Neuronal stem cell (in vitro differentiated cells): ENCODE measurements around the gene CEMIP.
A peak's percentile ranks its signal among the peaks of the same experiment; 100 is the strongest.

Experiments
- DNase-seq: peaks from one replicate; pipeline ENCODE4 v3.0.0-alpha.2; 2013; ENCODE audit warnings: low spot score
- H2AFZ ChIP-seq: one replicate; pipeline ENCODE4 v1.6.1; 2013; ENCODE audit warnings: mild to moderate bottlenecking, low read length, inconsistent platforms
- H2AK5ac ChIP-seq: 2 replicates; pipeline ENCODE4 v1.6.1; 2013; ENCODE audit warnings: low read depth, mild to moderate bottlenecking, inconsistent platforms, low read length, moderate library complexity, mixed read lengths
- H2BK120ac ChIP-seq: 2 replicates; pipeline ENCODE4 v1.6.1; 2013; ENCODE audit warnings: low read depth, mild to moderate bottlenecking, inconsistent platforms, low read length, moderate library complexity, mixed read lengths
- H2BK12ac ChIP-seq: one replicate; pipeline ENCODE4 v1.6.1; 2013; ENCODE audit warnings: low read length, inconsistent platforms
- H2BK15ac ChIP-seq: 2 replicates; pipeline ENCODE4 v1.6.1; 2013; ENCODE audit warnings: mild to moderate bottlenecking, low read length, inconsistent platforms, mixed read lengths
- H2BK5ac ChIP-seq: one replicate; pipeline ENCODE4 v1.6.1; 2013; ENCODE audit warnings: inconsistent platforms, mild to moderate bottlenecking, low read length, moderate library complexity
- H3K14ac ChIP-seq: one replicate; pipeline ENCODE4 v1.6.1; 2013; ENCODE audit warnings: low read length, inconsistent platforms
- H3K18ac ChIP-seq: 2 replicates; pipeline ENCODE4 v1.6.1; 2013; ENCODE audit warnings: low read length, inconsistent platforms
- H3K23ac ChIP-seq: 2 replicates; pipeline ENCODE4 v1.6.1; 2013; ENCODE audit warnings: low read depth, mild to moderate bottlenecking, mixed read lengths, low read length, inconsistent platforms; ENCODE audit not compliant: poor library complexity
- H3K27ac ChIP-seq: replicated peaks from 3 replicates; pipeline ENCODE4 v1.5.1; 2013; ENCODE audit warnings: low read length, inconsistent platforms
- H3K27me3 ChIP-seq, 3 experiments: 2 replicates each; pipeline ENCODE4 v1.6.1; 2013; ENCODE audit warnings: low read length in 3 of 3, mild to moderate bottlenecking in 2 of 3, inconsistent platforms in 1 of 3, low read depth in 1 of 3, mixed read lengths in 1 of 3, moderate library complexity in 1 of 3; ENCODE audit not compliant: control insufficient read depth in 3 of 3, insufficient read depth in 3 of 3
- H3K36me3 ChIP-seq, 2 donors: replicated peaks in 1 of 2; 2 replicates each; pipeline ENCODE4 v1.6.1; 2013; ENCODE audit warnings: low read length in 2 of 2; ENCODE audit not compliant: control insufficient read depth in 2 of 2, insufficient read depth in 2 of 2
- H3K4ac ChIP-seq: 2 replicates; pipeline ENCODE4 v1.6.1; 2013; ENCODE audit warnings: inconsistent platforms, mild to moderate bottlenecking, low read length, moderate library complexity
- H3K4me1 ChIP-seq, 2 donors: 1 replicate in 1 of 2; 2 replicates in 1 of 2; pipeline ENCODE4 v1.6.1; 2013; ENCODE audit warnings: low read length in 2 of 2, low read depth in 1 of 2; ENCODE audit not compliant: control insufficient read depth in 2 of 2, insufficient read depth in 1 of 2
- H3K4me2 ChIP-seq: one replicate; pipeline ENCODE4 v1.6.1; 2013; ENCODE audit warnings: mild to moderate bottlenecking, low read length, inconsistent platforms; ENCODE audit not compliant: insufficient read depth, poor library complexity, severe bottlenecking
- H3K4me3 ChIP-seq, 2 donors: 2 replicates each; pipeline ENCODE4 v1.5.1; 2013; ENCODE audit warnings: low read length in 2 of 2, mild to moderate bottlenecking in 2 of 2, inconsistent platforms in 1 of 2, moderate library complexity in 1 of 2
- H3K79me1 ChIP-seq: one replicate; pipeline ENCODE4 v1.6.1; 2013; ENCODE audit warnings: low read depth, mild to moderate bottlenecking, inconsistent platforms, low read length, moderate library complexity
- H3K9ac ChIP-seq: one replicate; pipeline ENCODE4 v1.6.1; 2013; ENCODE audit warnings: mild to moderate bottlenecking, low read depth, low read length, inconsistent platforms; ENCODE audit not compliant: poor library complexity
- H3K9me3 ChIP-seq, 2 donors: replicated peaks in 1 of 2; 2 replicates each; pipeline versions ENCODE3 to v1.6.1; 2013; ENCODE audit warnings: low read length in 2 of 2, mild to moderate bottlenecking in 2 of 2, inconsistent platforms in 1 of 2, low read depth in 1 of 2, mixed read lengths in 1 of 2, moderate library complexity in 1 of 2; ENCODE audit not compliant: control insufficient read depth in 2 of 2, insufficient read depth in 1 of 2
- H4K8ac ChIP-seq: one replicate; pipeline ENCODE4 v1.6.1; 2013; ENCODE audit warnings: low read depth, mild to moderate bottlenecking, inconsistent platforms, low read length, moderate library complexity
- H4K91ac ChIP-seq: one replicate; pipeline ENCODE4 v1.6.1; 2013; ENCODE audit warnings: low read length, low read depth, mild to moderate bottlenecking, inconsistent platforms; ENCODE audit not compliant: poor library complexity
- WGBS, 2 donors: extraction: QIAGEN DNeasy Blood & Tissue Kit; methylation state at CpG; one replicate each; pipeline ENCODE4 v1.1.7; 2013; ENCODE audit warnings: missing lambda C conversion rate in 2 of 2, mixed read lengths in 1 of 2; ENCODE audit not compliant: insufficient read length in 2 of 2, insufficient replicate concordance in 1 of 2; ENCODE audit errors: extremely low coverage in 2 of 2; 5-methylcytosine and 5-hydroxymethylcytosine counted together

The CEMIP gene

DNA sequence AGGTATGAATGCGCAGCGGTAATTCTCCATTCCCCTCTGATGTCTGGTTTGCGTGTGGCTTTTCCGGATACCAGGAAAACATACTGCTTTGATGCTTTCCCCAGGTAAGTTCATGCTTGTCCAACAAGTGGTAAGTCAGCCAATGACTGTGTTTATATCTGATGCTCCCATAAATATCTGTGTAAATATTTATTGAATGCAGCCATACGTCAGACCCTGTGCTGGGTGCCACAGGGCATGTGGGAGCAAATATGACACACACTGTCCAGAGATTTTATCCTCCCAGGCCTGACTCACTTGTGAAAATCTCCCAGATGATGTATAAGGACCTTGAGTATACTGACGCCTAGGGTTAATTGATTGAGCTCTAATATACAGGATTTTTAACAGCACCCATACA lies 29.6 kb upstream of the CEMIP start:
- Histone ChIP-seq H3K18ac (no peak overlapping the region), H3K79me1 (peaks cover 2% of the 10 kb centered on the region), H3K4me2 (no peak overlapping the region), H2AFZ (no peak overlapping the region), H4K8ac (no peak overlapping the region), H3K27ac (no peak overlapping the region), H2BK12ac (no peak overlapping the region), H3K14ac (no peak overlapping the region), H3K23ac (no peak overlapping the region), H2BK15ac (no peak overlapping the region), H3K36me3 (peaks cover 4 to 33% of the 10 kb centered on the region in 2 donors), H3K9me3 (peaks cover 2 to 9% of the 10 kb centered on the region in 2 donors), H2BK5ac (no peak overlapping the region), H3K9ac (peak overlapping the region; percentile 27), H4K91ac (no peak overlapping the region), H3K4me3 (no peak overlapping the region), H3K4me1 (peaks cover 7 to 26% of the 10 kb centered on the region in 2 donors), H3K4ac (no peak overlapping the region), H2BK120ac (no peak overlapping the region), H3K27me3 (no peaks in the 10 kb centered on the region), H2AK5ac (no peak overlapping the region)
- no CpG with 5 or more reads among the region's 6 CpGs for WGBS, 2 donors
- no peak for DNase-seq

DNA sequence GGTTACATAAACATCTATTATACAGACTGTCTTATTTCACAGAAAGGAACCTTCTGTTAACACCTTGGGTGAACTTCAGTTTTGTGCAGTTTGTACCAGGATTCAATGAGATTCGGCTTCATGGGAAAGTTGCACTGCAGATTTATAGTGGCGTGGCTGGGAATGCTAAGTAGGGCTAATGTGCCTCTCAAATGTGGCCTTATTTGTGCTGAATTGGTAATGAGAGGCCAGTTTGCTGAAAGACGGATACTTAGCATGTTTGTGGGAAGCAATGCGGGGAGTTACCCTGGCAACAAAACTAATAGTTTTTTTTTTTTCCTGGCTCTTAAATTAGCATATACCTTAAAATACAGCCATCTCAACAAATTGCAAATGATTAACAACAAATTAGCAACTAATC lies 28.6 kb upstream of the CEMIP start:
- Histone ChIP-seq H2BK5ac (no peak overlapping the region), H3K18ac (no peak overlapping the region), H3K4me2 (no peak overlapping the region), H2BK15ac (no peak overlapping the region), H4K8ac (no peak overlapping the region), H2AFZ (no peak overlapping the region), H2AK5ac (no peak overlapping the region), H3K79me1 (peaks cover 2% of the 10 kb centered on the region), H2BK120ac (no peak overlapping the region), H4K91ac (no peak overlapping the region), H3K27me3 (no peaks in the 10 kb centered on the region), H2BK12ac (no peak overlapping the region), H3K23ac (no peak overlapping the region), H3K4me3 (no peak overlapping the region), H3K27ac (no peak overlapping the region), H3K4me1 (peaks cover 7 to 26% of the 10 kb centered on the region in 2 donors), H3K36me3 (peaks cover 5 to 39% of the 10 kb centered on the region in 2 donors), H3K4ac (no peak overlapping the region), H3K9ac (no peak overlapping the region), H3K9me3 (peaks cover 2 to 9% of the 10 kb centered on the region in 2 donors), H3K14ac (no peak overlapping the region)
- no CpG with 5 or more reads among the region's 4 CpGs for WGBS, 2 donors
- no peak for DNase-seq

GRCh38 chr15:80752204-80752603 lies 27.0 kb upstream of the CEMIP start:
- no peak for DNase-seq
- Histone ChIP-seq H3K18ac (no peak overlapping the region), H2BK15ac (no peak overlapping the region), H3K4me2 (no peak overlapping the region), H2BK5ac (no peak overlapping the region), H3K4ac (no peak overlapping the region), H3K23ac (no peak overlapping the region), H3K36me3 (peaks cover 5 to 45% of the 10 kb centered on the region in 2 donors), H2BK120ac (no peak overlapping the region), H3K4me1 (peaks cover 10 to 24% of the 10 kb centered on the region in 2 donors), H3K9me3 (no peaks in the 10 kb centered on the region), H2AFZ (no peak overlapping the region), H2BK12ac (no peak overlapping the region), H3K79me1 (peaks cover 2% of the 10 kb centered on the region), H3K14ac (no peak overlapping the region), H2AK5ac (no peak overlapping the region), H3K4me3 (no peak overlapping the region), H4K91ac (no peak overlapping the region), H4K8ac (no peak overlapping the region), H3K27ac (no peak overlapping the region), H3K27me3 (no peaks in the 10 kb centered on the region), H3K9ac (no peak overlapping the region)
- WGBS, 2 donors, result no CpG with 5 or more reads among the region's 4 CpGs

GRCh38 chr15:80753161-80753560 lies 26.0 kb upstream of the CEMIP start:
- Histone ChIP-seq H2BK120ac (no peak overlapping the region), H3K4me1 (peaks cover 6 to 16% of the 10 kb centered on the region in 2 donors), H3K36me3 (peaks cover 5 to 45% of the 10 kb centered on the region in 2 donors), H3K4me2 (no peak overlapping the region), H2AK5ac (no peak overlapping the region), H3K79me1 (peaks cover 2% of the 10 kb centered on the region), H3K14ac (no peak overlapping the region), H3K27me3 (no peaks in the 10 kb centered on the region), H2BK12ac (no peak overlapping the region), H4K91ac (no peak overlapping the region), H3K4ac (no peak overlapping the region), H3K27ac (no peak overlapping the region), H3K9ac (no peak overlapping the region), H3K4me3 (no peak overlapping the region), H2BK15ac (no peak overlapping the region), H3K18ac (no peak overlapping the region), H4K8ac (no peak overlapping the region), H3K23ac (no peak overlapping the region), H3K9me3 (no peaks in the 10 kb centered on the region), H2AFZ (no peak overlapping the region), H2BK5ac (no peak overlapping the region)
- no CpG with 5 or more reads among the region's 2 CpGs for WGBS, 2 donors
- DNase-seq, result no peak
